Measurements from ENCODE around the gene CGNL1.

CGNL1 gene

GRCh38 chr15:57591237-57591821, 215.0 kb downstream of the CGNL1 start:
- H3K36me3 ChIP-seq (ENCODE audit: control insufficient read depth, insufficient read depth, low read length), result no peaks in the 10 kb centered on the region
- no peak overlapping the region for H3K4me3 ChIP-seq (replicated peaks; ENCODE audit: low read depth, low read length)
- no peak for TF ChIP-seq CTCF (IDR thresholded peaks at IDR 0.05; ENCODE audit: insufficient read depth, low read length, poor library complexity, severe bottlenecking)
- peaks cover 3% of the 10 kb centered on the region for H3K27me3 ChIP-seq (replicated peaks; ENCODE audit: control insufficient read depth, insufficient read depth, low read length)
- DNase-seq (ENCODE audit: extremely low read depth, insufficient read length), result peak; percentile 3

- no peak for TF ChIP-seq CTCF (IDR thresholded peaks at IDR 0.05; ENCODE audit: insufficient read depth, low read length, poor library complexity, severe bottlenecking)
- H3K36me3 ChIP-seq (ENCODE audit: control insufficient read depth, insufficient read depth, low read length), result no peaks in the 10 kb centered on the region
- no peak within 1 kb of the TSS for H3K4me3 ChIP-seq (replicated peaks; ENCODE audit: low read depth, low read length)
- peak; percentile 16 for DNase-seq (ENCODE audit: extremely low read depth, insufficient read length)
- peaks cover 3% of the 10 kb centered on the region for H3K27me3 ChIP-seq (replicated peaks; ENCODE audit: control insufficient read depth, insufficient read depth, low read length)
Observed at GRCh38 chr15:57591822-57592367, 215.6 kb downstream of the CGNL1 start, which contains the start of gene MYZAP. Gene MYZAP (plus strand): TSS chr15:57591904. CDS start chr15:57592035, 131 bp downstream.

GRCh38 chr15:57592426-57592825, 216.1 kb downstream of the CGNL1 start:
- no peaks in the 10 kb centered on the region for H3K36me3 ChIP-seq (ENCODE audit: control insufficient read depth, insufficient read depth, low read length)
- TF ChIP-seq CTCF (IDR thresholded peaks at IDR 0.05; ENCODE audit: insufficient read depth, low read length, poor library complexity, severe bottlenecking), result no peak
- H3K4me3 ChIP-seq (replicated peaks; ENCODE audit: low read depth, low read length), result no peak overlapping the region
- peaks cover 3% of the 10 kb centered on the region for H3K27me3 ChIP-seq (replicated peaks; ENCODE audit: control insufficient read depth, insufficient read depth, low read length)
- no peak for DNase-seq (ENCODE audit: extremely low read depth, insufficient read length)

GRCh38 chr15:57592836-57593420, 216.6 kb downstream of the CGNL1 start:
- Histone ChIP-seq H3K27me3 (replicated peaks; ENCODE audit: control insufficient read depth, insufficient read depth, low read length) (peaks cover 3% of the 10 kb centered on the region), H3K4me3 (replicated peaks; ENCODE audit: low read depth, low read length) (no peak overlapping the region), H3K36me3 (ENCODE audit: control insufficient read depth, insufficient read depth, low read length) (no peaks in the 10 kb centered on the region)
- DNase-seq (ENCODE audit: extremely low read depth, insufficient read length), result no peak
- no peak for TF ChIP-seq CTCF (IDR thresholded peaks at IDR 0.05; ENCODE audit: insufficient read depth, low read length, poor library complexity, severe bottlenecking)

GRCh38 chr15:57594479-57594878, 218.2 kb downstream of the CGNL1 start:
- H3K36me3 ChIP-seq (ENCODE audit: control insufficient read depth, insufficient read depth, low read length), result no peaks in the 10 kb centered on the region
- H3K27me3 ChIP-seq (replicated peaks; ENCODE audit: control insufficient read depth, insufficient read depth, low read length), result peaks cover 3% of the 10 kb centered on the region
- DNase-seq (ENCODE audit: extremely low read depth, insufficient read length), result no peak
- no peak for TF ChIP-seq CTCF (IDR thresholded peaks at IDR 0.05; ENCODE audit: insufficient read depth, low read length, poor library complexity, severe bottlenecking)
- no peak overlapping the region for H3K4me3 ChIP-seq (replicated peaks; ENCODE audit: low read depth, low read length)
